HG02571 (cell line): Measurements from ENCODE around the gene RPN2.
A peak's percentile ranks its signal among the peaks of the same experiment; 100 is the strongest.
"Not testable (repeated sequence)": the region's sequence is repeated elsewhere in the genome, so short reads cannot be mapped to it uniquely, and the experiment has no call there.

Experiments used
- ATAC-seq: cut with Tn5 transposase; IDR thresholded peaks from one replicate; pipeline ENCODE4 v1.9.1; 2021; ENCODE audit warnings: mild to moderate bottlenecking, moderate library complexity; ENCODE audit not compliant: unreplicated experiment

Gene RPN2

GRCh38 chr20:37178839-37179682, at the start of gene RPN2, which contains the start of gene MROH8:
Gene RPN2, plus strand, starts transcription at chr20:37179330. Its CDS starts 27 bp downstream, at chr20:37179357.
Gene MROH8, minus strand, starts transcription at chr20:37179548.
- ATAC-seq = peak; percentile 95

DNA sequence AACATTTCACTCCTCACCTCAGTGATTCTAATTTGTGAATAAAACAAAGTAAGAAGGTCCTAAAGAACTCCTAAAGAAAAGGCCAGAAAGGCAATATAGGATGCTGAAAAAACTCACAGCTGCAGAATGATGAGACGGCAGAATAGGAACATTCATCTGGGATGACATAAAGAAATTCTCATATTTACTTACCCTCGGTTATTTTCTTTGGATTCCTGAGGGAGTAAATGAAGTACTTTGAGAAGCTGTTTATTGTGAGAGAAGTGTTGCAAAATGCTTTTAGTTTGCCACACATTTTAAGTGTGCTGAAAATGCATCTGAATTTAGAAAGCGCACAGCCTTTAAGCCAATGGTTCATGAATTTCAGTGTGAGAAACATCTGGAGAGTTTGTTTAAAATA, 47.6 kb upstream of the RPN2 start:
- ATAC-seq = no peak

- ATAC-seq = no peak
Measured at GRCh38 chr20:37133952-37134351, 45.2 kb upstream of the RPN2 start.

DNA sequence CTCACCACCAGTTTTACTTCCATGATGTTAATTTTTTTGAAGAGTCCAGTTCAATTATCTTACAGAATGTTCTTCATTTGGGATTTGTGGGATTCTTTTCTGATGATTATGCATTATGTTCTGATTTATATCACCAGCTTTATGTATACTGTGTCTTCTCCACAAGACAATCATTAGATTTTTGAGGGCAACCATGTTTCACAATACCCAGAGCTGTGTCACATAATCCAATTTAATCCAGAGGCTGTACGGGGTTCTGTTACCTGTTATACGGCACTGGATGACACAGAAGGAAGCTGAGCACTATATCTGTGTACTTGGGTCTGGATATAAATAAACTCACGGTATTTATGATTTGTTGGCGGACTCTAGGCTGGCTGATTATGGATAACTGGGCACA, 41.6 kb upstream of the RPN2 start:
- no peak for ATAC-seq

DNA sequence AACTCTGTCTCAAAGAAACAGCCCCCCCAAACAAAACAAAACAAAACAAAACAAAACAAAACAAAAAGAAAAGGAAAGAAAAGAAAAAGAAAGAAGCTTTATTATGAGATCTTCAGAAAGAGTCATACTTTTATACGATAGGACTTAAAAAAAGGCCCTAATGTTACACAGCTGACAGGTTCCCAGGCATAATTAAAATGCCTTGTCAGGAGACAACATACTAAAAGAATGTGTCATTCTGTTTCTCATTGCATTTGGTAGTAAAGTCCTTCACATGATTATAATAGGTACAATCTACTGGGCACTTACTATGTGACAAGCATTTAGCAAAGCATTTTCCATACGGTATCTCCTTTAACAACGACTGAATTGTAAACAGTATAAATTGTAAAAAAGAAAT, 36.4 kb upstream of the RPN2 start:
- ATAC-seq = no peak

GRCh38 chr20:37144856-37145404, 34.2 kb upstream of the RPN2 start:
- ATAC-seq = no peak

GRCh38 chr20:37147250-37147649, 31.9 kb upstream of the RPN2 start:
- ATAC-seq = no peak

DNA sequence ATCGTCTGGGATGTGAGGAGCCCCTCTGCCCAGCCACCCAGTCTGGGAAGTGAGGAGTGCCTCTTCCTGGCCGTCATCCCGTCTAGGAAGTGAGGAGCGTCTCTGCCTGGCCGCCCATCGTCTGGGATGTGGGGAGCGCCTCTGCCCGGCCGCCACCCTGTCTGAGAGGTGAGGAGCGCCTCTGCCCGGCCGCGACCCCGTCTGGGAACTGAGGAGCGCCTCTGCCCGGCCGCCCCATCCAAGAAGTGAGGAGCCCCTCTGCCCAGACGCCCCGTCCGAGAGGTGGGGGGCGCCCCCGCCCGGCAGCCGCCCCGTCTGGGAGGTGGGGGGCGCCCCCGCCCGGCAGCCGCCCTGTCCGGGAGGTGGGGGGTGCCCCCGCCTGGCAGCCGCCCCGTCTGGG, 28.3 kb upstream of the RPN2 start:
- not testable (repeated sequence) for ATAC-seq

DNA sequence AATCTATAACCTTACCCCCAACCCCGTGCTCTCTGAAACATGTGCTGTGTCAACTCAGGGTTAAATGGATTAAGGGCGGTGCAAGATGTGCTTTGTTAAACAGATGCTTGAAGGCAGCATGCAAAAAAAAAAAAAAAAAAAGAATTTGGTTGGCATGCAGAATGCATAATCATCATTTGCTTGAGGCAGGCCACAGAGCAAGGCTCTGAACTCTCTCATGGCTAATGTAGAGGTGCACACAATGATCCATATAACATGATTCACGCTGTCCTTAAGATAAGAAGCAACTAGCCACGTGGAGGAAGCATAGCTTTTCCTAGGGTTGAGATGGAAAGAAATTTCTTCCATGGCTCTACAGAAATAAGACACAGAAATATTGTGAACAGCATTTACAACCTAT, 27.6 kb upstream of the RPN2 start:
- ATAC-seq = no peak

DNA sequence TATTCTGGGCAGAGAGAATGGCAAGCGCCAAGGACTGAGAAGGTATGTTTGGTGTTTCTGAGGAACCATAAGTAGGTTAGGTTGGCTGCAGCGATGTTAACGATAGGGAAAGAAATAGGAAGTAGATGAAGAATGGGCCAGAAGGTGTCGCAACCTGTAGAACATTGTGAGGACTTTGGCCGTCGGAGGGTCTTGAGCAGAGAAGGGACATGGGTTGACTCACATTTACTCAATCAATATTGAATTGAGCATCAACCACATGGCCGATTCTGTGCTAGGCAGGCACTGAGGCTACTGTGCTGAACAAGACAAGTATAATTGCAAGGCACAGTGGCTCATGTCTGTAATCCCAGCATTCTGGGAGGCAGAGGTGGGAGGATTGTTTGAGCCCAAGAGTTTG, 26.8 kb upstream of the RPN2 start:
- no peak for ATAC-seq

DNA sequence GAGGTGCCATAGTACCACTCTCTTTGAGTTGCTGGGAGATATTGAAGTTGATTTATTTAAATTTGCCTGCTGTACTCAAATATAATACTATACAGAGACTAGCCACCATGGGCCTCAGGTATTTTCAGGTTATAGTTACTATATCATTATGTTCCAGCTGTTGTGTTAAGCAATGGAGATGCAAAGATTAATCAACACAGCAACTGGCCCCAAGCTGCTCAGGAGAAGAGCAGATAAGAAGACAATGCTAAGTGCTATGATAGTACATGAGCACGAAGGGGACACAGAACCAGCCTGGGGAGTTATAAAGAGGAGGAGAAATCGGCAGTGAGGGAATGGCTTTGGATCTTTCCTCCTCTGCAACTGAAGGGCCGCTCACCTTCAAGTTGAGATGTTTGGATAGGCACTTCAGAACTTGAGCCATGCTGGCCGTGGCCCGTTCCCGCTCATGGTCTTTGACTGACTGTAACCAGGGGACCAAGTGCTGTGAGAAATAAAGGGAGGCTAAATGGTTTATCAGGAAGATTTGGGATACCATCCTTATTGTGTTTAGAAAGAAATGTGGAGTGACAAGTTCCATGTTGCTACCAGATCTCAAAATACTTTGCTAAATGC, 24.3 kb upstream of the RPN2 start:
- no peak for ATAC-seq

- no peak for ATAC-seq
Measured at GRCh38 chr20:37155987-37156386, 23.1 kb upstream of the RPN2 start.

DNA sequence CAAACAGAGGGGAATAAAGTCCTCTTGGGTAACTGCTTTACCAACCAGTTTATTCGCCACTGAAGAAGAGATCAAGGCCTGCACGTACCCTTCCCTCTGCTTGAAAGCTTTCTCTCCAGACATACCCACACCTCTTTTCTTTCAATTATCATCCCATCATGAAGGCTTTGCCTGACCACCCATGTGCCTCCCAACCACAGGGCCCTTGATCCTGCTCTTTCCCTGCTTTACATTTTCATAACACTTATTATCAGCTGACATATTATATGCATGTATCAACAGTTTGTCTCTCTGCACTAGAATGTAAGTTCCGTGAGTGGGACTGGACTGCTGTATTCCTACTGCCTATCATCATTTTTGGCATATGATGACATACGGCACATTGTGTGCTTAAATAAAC, 20.9 kb upstream of the RPN2 start:
- ATAC-seq = no peak

- no peak for ATAC-seq
Measured at GRCh38 chr20:37160683-37161082, 18.4 kb upstream of the RPN2 start.

GRCh38 chr20:37161830-37162549, 17.1 kb upstream of the RPN2 start:
- no peak for ATAC-seq

- no peak for ATAC-seq
Measured at GRCh38 chr20:37162646-37163045, 16.5 kb upstream of the RPN2 start.

GRCh38 chr20:37163832-37164554, 15.1 kb upstream of the RPN2 start:
- ATAC-seq = no peak

DNA sequence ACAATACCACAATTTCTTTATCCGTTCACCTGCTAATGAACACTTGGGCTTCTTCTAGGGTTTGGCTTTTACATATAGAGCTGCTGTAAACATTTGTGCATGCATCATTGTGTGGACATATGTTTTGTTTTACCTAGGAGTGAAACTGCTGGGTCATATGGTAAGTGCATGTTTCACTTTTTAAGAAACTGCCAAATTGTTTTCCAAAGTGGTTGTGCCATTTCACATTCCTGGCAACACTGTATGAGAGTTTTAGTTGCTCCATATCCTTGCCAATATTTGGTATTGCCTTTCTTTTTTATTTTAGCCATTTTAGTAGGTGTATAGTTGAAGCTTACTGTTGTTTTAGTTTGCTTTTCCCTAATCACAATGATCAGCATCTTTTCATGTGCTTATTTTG, 14.1 kb upstream of the RPN2 start:
- no peak for ATAC-seq

- no peak for ATAC-seq
Measured at GRCh38 chr20:37166867-37167266, 12.3 kb upstream of the RPN2 start.

DNA sequence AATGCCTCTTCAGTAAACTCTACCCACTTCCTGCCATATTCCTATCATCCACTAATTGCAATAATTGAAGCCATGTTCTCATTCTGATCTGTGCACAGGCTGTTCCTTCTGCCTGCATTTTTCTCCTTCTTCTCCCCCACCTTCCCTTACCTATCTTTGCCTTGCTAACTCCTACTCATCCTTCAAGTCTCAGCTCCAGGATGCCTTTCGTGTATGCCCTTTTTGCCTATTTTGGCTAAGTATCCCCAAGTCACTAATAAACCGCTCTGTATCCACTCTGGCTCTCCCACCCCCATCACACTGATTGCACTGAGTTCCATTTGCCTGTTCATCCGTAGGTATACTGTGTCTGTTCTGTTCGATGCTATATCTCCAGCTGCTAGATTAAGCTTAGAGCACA, 6.3 kb upstream of the RPN2 start:
- ATAC-seq = no peak
